AG08396 (cell line): ENCODE measurements around the gene WWC2.
A peak's percentile ranks its signal among the peaks of the same experiment; 100 is the strongest.
"Not testable (repeated sequence)": the region's sequence is repeated elsewhere in the genome, so short reads cannot be mapped to it uniquely, and the experiment has no call there.

Experiments used
- DNase-seq: peaks from one replicate; pipeline ENCODE4 v3.0.0; 2012; ENCODE audit warnings: low spot score, mixed read lengths

WWC2 gene

DNA sequence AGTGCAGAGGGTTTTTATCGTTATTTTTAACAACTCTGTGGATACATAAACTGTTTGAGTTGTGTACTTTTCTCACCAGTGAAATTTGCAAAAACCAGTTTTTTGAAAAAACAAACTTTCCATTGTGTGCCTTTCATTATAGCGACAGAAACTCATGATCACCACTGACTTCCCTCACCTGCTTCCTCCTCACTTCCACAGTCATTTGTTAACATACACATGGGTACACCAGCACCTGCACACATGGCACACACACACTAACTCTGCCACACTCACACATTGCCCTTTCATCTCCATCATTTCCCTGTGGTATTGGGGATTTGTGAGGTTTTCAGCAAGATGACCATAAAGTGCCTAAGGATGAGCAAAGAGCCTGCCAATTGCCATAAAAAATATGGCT, 200.4 kb downstream of the WWC2 start:
- DNase-seq: no peak

- DNase-seq: no peak
These were observed 201.0 kb downstream of the WWC2 start for GRCh38 chr4:183300070-183300469.

DNA sequence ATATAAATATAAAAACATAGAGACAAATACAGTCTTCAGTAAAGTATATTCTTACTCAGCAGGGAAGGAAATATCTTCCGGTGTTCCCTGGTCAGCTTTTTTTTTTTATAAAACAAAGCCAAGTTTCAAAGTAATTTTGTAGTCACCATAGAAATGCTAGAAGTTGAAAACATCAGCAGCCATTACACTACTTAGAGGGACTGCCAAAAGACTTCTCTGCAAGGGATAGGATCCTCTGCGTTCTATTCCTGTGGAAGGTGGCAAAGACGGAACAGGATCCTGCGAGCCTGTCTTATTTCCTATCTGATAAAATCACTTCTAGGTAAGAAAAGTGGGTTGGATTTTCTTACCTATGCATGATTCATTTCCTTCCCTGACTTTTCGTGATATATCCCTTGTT, 201.6 kb downstream of the WWC2 start:
- DNase-seq: no peak

DNA sequence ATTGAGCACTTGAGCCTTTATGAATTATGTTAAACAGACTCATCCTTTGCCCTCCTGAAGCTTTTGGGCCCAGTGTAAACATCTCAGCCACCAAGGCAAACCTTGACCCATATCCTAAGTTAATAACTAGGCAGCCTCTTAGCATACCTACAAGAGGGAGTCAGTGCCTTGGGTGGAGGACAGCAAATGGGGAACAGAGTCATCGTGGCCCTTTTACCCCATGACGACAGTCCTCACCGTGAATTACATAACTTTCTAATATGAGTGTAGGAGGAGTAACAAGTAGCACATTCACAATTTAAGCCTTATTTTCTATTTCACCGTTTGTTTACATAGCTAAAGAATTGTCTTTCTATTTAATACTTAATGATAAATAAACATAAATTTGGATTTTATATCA, 204.2 kb downstream of the WWC2 start:
- no peak for DNase-seq

DNA sequence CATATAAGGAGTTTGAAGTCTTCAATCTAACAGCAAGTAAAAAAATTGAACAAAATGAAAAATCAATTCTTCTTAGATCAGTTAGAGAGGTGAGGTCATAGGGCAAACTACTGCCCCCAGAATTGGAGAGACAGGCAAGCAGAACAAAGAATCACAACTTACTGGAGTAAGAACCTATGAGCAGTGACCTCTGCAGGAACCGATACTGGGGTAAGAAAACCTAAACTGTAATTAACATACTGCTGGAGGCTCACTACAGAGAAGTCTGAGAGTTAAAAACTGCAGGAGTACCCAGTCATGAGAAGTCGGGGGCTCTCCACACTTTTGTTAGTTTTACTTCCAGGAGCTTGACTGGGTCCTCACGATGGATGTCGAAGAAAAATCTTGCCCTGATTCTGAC, 205.0 kb downstream of the WWC2 start:
- no peak for DNase-seq

GRCh38 chr4:183304538-183304937, 205.5 kb downstream of the WWC2 start:
- no peak for DNase-seq

DNA sequence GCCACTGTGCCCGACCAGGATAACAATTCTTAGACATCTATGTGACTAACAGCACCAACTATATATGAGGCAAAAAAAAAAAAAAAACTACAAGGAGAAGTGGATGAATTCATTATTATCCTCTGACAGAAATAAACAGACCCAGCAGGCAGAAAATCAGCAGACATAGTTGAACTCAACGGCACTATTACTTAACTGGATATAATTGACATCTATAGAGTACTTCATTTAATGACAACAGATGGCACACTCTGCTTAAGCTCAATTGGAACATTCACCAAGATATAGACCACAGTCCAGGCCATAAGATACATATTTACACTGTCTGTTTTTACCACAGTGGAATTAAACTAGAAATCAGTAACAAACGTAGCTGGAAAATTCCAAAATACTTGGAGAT, 207.8 kb downstream of the WWC2 start:
- DNase-seq: no peak

DNA sequence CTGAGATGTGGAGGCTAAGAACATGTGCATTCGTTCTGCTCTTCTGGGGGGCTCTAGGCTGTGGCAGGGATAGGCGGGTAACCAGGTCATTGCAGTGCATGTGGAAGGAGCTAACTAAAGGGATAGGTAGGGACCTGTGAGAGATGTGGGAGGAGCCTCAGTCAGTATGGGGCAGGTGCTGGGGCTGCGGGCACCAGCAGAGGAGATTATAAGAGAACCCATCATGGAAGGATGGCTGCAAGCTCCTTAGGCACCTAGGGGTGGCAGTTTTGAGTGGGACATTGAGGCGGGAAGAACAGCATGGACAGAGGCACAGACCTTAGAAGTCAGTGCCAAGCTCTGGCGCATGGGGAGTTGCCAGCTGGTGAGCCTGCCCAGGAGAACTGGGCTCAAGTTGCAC, 213.8 kb downstream of the WWC2 start:
- no peak for DNase-seq

DNA sequence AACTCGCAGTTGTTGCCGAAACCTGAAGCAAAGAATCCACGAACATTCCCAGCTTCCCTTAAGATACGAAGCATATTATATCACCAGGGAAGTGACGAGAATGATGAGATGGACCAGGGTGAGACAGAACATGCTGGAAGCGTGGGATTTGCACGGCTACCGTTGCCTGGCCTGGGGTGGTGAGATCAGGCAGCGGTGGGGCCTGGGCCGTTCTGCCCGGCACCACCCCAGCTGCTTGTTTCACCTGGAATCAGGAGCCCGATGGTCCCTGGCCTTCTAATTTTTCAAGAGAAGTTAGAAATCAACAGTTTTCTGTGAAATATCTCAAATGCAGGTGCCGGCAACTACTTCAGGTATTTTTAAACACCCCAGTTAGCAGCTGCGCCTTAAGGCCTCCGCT, 215.3 kb downstream of the WWC2 start:
- DNase-seq: no peak

DNA sequence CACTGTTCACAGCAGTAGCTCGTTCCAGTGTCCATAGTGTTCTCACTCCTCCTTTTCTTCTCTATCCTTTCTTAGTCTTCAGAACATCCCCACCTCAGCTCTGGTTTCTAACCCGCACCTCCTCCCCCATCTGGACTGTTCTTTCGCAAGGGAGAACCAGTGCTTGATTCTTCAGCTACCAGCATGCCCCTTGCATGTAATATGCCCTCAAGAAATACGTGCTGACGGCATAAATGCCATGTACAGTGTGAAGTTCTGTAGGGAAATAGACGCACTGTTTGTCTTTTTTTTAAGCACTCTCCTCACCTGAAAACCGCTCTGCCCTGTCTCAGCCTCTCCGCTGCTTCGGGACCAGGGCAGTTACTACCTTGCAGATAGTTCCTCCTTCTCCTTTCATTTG, 215.7 kb downstream of the WWC2 start:
- DNase-seq: no peak

GRCh38 chr4:183318656-183319055, 219.6 kb downstream of the WWC2 start:
- DNase-seq: no peak

GRCh38 chr4:183320211-183321059, 221.4 kb downstream of the WWC2 start, which contains the start of gene CLDN22:
CLDN22 (minus strand) TSS chr4:183320276; CDS start chr4:183320218, 58 bp downstream.
- no peak for DNase-seq

DNA sequence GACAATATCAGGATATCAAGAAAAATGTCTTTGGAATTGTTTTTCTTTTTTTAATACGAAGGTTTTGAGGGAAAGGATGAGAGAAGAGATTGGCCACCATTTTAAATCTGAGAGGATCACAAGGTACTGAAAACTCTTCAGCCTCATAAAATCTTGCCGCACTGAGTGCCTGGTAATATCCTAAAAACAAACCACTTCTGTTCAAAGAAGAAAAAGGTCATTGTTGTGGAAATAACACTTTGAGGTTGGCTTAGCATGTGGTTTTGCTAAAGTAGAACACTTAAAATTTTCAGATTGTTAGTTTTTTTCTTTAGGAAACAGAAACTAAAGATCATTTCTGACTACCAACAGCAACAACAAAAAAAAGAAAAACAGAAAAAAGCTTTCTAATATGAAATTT, 222.0 kb downstream of the WWC2 start:
- no peak for DNase-seq

- no peak for DNase-seq
These were observed 222.5 kb downstream of the WWC2 start for GRCh38 chr4:183321516-183321915.

- DNase-seq: no peak
These were observed 223.3 kb downstream of the WWC2 start, which contains the start of gene CLDN24 for GRCh38 chr4:183322326-183322725. CLDN24 (minus strand) TSS chr4:183322426; CDS start chr4:183322426, 0 bp downstream.

- DNase-seq: no peak
These were observed 224.2 kb downstream of the WWC2 start for GRCh38 chr4:183323295-183323694.

DNA sequence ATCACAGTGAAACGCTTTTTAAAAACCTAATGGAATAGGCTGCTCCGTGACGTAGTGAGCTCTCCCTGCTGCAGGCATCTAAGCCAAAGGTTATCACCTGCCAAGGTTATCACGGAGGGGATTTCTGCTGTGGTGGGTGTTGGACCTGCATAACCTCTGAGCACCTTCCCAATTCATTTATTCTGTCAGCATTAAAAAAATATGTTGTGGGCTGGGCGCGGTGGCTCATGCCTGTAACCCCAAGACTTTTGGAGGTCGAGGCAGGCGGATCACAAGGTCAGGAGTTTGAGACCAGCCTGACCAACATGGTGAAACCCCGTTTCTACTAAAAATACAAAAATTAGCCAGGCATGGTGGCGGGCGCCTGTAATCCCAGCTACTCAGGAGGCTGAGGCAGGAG, 225.0 kb downstream of the WWC2 start:
- not testable (repeated sequence) for DNase-seq

DNA sequence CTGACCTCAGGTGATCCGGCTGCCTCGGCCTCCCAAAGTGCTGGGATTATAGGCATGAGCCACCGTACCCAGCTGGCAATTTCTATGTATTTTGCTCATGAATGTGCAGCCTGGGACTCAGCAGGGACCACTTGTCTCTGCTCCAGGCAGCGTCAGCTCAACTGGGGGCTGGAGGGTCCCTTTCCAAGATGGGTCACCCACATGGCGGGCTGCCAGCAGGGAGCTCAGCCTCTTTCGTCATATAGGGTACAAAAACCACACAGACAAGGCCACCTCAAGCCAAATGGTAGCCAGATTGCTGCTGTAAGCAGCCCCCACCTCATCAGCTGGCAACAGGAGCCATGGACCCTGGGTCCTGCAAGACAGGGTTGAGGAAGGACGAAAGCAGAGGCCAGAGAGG, 225.6 kb downstream of the WWC2 start:
- DNase-seq: no peak

DNA sequence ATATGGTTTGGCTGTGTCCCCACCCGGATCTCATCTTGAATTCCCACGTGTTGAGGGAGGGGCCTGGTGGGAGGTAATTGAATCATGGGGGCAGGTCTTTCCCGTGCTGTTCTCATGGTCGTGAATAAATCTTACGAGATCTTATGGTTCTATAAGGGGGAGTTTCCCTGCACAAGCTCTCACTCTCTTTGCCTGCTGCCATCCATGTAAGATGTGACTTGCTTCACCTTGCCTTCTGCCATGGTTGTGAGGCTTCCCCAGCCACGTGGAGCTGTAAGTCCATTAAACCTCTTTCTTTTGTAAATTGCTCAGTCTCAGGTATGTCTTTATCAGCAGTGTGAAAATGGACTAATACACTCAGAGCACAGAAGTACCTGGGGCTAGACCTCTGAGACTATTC, 227.3 kb downstream of the WWC2 start:
- not testable (repeated sequence) for DNase-seq

DNA sequence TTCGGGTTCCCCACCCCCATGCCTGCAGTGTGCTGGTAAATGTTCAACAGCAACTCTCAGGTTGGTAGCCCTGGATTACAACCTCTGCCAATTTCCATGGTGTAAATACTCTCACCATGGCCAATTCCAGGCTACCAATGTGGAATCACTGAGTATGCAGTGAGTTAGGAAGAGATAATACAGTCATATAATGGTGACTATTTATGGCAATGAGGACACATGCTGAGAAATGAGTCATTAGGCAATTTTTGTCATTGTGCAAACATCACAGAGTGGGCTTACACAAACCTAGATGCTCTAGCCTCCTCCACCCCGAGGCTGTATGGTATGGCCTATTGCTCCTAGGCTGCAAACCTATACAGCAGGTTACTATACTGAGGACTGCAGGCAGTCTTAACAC, 227.8 kb downstream of the WWC2 start:
- no peak for DNase-seq

DNA sequence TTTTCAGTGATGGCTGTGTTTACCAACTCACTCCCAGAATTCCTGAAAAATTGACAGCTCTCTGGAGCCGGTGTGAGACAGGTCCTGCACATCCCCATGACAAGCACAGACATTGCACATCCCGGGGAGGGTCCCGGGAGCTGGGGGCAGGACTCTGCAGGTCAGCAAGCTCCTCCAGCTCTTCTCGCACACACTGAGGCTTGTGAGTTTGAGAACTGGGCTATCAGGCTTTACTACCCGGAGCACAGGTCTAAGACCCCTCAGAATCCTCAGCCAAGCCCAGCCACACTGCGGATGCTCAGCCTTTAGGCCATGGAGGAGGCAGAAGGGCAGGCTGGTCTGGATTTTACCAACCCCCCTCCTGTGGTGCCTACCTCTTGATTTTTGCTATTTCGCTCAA, 228.8 kb downstream of the WWC2 start:
- DNase-seq: no peak

DNA sequence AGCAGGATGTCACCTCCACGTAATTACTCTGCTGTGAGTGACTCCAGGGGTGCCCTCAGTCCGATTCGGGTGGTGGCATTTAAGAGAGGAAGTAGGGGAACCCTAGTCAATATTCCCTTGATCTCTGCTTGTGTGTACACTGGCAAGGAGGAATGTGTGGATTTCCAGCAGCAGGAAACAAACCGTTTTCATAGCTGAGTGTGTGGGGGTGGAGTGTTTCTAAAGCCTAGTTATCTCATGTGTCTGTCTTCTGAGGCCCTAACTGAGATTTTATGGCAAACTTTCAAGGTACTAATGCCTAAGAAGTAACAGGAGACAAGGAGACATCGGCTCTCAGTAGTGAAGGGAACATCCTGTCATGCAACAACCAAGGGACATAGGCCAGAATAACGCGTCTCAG, 229.8 kb downstream of the WWC2 start:
- peak; percentile 36 for DNase-seq

- no peak for DNase-seq
These were observed 230.2 kb downstream of the WWC2 start for GRCh38 chr4:183329244-183329643.
